ENCODE data around the gene MORC1.

The MORC1 gene

DNA sequence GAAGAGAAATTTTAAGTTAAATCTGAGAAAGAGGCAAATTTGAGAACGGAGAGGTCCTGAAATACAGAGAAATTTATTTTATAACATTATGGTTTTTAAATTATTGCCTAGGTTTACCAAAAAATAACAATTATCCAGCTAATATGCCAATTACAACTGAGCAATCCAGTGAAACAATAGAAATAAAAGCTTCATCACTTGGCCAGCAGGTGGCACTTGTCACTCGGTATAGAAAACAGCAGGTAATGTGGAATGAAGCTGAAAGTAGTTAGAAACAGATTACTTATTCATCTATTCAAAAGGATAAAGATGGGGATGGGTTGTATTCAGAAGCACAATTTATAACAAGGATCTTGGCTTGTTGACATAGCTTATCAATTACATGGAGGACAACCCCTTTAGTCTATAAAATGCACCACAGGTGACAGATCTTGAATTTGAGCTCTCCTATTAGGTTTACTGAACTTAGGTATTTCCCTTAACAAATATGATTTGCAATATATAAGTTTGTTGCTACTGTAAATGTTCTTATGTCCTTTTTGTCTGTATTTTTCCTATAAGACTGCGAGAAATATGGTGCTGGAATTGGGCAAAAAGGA lies 94.2 kb downstream of the MORC1 start:
- no peak for DNase-seq

DNA sequence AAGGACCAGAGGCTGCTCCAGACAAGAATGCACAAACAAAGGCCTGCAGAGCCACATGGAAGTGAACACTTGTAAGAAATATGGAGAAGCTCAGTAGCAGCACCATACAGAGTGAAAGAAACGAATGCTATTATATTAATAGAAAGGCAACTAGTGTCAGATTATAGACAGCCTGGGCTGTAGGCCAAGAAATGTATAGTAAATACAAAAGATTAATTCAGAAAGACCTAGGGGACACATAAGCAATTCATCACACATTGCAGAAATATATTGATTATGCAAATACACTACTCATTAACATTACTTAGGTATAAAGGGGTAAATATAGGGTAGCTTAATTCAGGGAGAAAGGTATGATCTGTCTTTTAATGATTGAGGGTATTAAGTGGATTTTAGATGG lies 94.8 kb downstream of the MORC1 start:
- DNase-seq = no peak

DNA sequence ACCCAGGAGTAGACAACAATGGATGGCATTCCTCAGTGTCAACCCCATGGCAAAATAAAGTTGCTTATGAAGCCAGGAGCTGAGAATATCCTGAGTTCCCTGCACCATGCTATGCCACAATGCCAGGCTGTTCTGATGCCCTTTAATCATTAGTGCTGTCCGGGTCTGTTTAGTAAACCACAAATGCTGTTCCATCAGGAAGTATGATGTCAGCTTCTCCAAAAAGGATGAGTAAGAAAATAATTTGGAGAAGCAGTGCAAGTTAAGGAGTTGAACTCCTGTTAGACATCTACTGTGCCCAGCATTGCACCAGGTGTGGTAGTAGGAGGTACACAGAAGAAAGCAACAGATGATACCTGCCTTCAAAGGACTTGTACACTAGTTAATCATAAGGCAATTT lies 96.4 kb downstream of the MORC1 start:
- DNase-seq = no peak

DNA sequence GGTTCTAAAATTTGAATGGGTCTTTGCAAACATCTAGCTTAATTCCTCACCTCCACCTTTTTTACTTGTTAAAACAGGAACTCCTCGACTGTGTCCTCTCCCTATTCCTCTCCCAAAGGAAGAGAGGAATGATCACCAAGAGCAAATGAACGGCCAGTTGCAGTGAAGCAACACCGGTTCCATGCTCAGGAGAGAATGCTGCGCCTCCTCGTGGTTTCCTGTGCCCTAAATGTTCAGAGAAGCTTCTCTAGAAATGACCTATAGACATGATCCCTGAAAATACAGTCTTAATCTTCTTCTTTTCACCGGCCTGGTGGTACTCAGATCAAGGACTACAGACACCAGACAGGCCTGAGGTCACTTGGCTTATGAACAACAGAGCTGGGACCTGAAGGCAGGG lies 99.1 kb downstream of the MORC1 start:
- no peak for DNase-seq

DNA sequence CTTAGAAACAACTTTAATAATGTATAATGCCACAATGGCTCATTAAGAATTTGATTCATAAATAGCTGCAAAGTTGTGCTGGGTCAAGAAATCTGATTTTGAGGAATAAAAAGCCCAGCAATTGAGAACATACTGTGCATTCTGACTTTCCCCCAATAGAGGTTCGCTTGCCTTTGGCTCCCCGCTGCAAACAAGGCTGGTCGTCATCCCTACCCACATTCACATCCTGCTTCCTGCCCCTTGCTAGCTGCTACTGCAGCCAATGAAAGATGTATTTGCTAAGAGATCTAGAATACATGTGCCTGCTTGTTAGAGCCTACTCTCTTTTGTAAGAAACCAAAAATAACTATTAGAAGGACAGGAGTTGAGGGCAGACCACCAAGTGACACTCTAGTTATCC lies 112.5 kb downstream of the MORC1 start:
- no peak for DNase-seq

DNA sequence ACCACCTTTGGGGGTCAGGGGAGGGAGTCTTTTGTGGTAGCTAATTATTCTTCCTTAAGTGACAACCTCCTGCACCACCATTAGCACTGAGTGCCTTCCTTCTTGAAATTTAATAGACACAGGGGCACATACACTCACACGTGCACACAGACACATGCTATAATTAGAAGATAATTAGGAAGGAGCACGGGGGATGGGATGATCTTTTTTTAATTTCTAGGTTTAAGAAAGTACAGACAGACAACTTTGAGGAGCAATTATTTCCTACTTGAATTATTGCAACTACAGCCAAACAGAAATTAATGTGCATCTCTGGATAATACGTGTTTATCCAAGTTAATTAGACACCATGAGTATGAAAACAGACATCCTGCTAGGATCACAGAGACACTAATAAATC lies 119.5 kb downstream of the MORC1 start:
- DNase-seq = no peak

DNA sequence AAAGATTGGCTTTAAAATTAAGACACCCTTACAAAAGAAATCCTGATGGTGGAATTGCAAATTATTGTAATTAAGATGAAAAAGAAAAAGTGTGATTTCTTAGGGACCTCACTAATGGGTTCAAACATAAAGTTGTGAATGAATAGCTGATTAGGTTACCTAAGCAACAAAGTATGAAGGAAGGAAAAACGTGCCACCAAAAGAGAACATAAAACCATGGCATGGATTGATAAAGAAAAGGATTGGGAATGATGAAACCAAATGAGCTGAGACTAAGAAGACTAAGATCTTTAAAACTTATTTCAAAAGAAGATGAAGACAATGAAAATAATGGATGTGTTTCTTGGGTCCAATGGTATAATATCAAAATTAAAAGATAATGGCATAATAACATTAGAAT lies 132.1 kb downstream of the MORC1 start:
- DNase-seq = no peak

DNA sequence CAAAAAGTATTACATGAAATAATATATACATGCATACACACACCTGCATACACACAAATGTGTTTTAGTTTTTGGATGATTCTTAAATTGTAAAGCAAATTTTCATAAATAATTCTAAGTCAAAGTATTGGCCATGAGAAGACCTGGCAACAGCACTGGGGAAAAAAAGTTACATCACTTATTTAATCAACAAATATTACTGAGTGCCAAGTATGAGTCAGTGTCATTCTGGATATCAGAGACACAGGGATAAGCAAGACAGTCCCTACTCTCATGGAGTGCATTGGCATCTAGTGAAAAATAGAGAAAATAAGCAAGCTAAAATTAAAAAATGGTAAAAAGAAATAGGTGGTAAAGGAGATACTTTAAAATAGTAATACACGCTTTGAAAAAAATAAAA lies 134.9 kb downstream of the MORC1 start:
- no peak for DNase-seq

DNA sequence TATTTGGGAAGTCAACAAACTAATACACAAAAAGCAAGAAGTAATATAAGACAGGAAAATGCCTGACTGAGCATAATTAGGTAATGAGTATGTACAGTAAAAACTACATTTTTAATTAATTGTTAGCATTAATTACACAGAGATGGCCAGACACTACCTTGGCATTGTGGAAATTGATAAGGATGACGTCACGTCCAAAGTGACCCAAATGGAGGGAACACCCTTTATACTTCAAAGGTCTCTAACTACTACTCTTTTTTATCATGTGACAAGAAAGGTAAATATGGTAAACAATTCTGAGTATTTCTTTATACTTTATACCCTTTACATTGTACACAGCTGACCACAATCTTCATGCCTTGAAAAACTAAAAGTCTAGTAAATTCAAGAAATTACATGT lies 141.9 kb downstream of the MORC1 start:
- no peak for DNase-seq

DNA sequence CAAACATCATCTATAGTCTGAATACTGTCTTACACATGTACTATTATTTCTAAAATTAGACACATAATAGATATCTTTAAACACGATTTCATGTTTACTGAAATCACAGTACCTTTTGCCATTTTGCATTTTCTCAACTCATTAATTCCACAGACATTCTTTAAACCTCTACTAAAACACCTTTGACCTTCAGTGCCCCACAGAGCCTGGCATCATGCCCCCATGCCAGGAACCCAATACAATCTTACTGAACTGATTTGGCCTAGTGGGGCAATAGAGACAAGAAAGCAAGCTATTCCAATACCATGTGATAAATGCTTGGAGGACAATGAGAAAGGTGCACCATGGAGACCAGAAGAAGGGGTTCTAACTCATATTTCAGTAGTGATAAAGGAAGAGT lies 144.9 kb downstream of the MORC1 start:
- DNase-seq = no peak

DNA sequence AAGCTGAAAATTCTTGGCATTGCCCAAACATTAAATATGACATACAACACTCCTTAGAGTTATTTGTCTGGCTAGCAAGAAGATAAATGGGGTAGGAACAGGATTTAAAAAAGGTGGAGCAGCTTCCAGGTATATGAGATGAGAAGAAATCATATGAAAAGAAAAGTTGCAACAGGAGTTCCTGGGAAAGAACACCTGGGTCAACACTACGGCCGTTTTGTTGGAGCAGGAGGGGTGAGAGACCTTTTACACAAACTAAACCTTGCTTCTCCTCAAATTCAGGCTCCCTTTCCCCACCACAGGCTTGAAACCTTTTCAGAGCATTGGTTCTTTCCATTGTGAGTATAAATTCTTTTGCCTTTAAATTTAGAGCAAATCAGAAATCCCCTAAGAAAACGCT lies 145.5 kb downstream of the MORC1 start:
- DNase-seq = no peak

DNA sequence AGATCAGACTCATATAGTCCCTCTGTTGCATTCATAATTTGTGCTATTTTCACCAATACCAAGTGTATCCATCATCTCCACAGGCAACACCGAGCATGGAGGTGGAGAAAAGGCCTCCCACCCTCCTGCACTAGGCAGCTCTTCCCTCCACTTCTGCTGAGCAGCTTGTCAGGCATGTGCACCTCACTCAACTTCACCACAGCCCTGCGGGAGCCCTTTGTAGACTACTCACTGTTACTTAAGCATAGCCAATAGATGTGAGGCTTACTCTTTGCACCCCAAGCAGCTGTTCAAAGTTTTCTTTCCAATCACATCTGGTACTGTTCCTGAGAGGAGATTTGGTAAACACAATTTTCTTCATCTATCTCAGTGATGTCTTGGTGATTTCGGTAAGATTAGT lies 147.4 kb downstream of the MORC1 start:
- DNase-seq = no peak

DNA sequence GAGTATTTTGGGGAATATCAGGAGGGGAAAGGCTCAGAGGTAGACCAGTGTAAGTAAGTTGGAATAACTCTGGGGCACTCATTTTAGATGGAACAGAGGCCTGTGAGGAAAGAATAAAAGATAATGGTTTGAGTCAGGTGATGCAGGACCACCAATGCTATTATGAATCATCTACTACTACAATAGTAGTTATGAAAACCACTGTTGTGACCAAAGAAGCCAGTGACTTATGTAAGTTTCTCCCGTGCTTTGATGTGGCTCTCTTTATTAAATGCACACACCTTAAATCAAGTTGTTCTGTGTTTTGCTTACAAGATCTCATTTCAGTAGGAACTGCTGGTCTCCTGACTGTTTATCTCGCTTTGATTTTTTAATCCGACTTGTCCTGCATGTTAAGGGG lies 151.2 kb downstream of the MORC1 start:
- no peak for DNase-seq

DNA sequence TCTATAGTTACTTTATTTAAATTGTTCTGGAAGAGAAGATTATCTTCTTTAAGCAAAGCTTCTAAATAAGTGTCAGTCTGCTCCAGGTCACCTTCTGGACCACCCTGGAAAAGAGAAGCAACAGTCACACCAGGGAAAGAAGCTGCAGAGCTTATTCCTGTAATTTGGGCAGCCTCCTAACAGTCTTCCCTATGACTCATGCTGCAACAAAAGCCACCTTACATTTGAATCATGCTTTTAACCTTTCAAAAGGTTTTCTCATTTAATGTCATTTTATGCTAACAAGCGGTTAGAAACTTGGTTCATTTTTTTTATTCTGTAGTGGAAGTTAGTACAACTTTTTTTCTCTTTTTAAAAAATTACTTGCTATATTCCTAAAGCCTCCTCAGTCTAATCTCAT lies 158.9 kb downstream of the MORC1 start:
- no peak for DNase-seq

DNA sequence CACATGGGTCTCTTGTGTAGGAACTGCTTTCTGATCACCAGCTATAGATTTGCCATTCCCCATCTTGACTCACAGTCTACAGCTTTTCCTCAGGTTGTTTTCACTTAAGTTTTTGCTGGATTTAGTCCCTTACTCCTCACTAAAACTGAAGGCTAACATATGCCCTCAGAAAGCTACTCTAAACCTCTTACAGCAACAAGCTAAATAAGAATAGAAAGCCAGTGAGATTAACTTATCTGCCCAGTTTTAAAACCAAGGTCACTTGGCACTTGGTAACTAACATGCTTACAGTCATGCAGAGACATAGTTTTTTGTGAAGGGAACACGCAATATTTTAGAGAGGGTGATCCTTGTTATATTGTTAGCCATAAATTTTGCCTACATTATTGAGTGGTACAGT lies 164.2 kb downstream of the MORC1 start, which contains the start of gene GUCA1C:
Gene GUCA1C (minus strand): TSS at position 180 of the 400 bp plus-strand sequence. CDS start 117 bp downstream, at position 63.
- no peak for DNase-seq

DNA sequence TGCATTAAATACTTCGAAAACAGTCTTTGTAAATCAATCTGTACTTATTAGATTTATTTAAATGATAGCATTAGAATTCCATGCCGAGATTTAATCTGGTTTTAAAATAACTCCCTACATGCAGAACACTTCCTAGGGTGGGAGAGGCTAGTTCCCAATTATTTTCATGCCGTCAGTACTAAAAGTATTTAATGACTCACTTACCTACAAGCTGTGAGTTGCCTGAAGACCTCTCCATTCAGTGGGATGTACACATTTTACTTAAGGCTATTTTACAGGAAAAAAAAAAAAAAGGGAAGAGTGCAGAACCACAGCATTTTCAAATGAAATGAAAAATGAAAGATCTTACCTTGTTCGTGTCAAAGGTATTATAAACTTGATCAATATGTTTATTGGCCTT lies 164.7 kb downstream of the MORC1 start:
- no peak for DNase-seq

DNA sequence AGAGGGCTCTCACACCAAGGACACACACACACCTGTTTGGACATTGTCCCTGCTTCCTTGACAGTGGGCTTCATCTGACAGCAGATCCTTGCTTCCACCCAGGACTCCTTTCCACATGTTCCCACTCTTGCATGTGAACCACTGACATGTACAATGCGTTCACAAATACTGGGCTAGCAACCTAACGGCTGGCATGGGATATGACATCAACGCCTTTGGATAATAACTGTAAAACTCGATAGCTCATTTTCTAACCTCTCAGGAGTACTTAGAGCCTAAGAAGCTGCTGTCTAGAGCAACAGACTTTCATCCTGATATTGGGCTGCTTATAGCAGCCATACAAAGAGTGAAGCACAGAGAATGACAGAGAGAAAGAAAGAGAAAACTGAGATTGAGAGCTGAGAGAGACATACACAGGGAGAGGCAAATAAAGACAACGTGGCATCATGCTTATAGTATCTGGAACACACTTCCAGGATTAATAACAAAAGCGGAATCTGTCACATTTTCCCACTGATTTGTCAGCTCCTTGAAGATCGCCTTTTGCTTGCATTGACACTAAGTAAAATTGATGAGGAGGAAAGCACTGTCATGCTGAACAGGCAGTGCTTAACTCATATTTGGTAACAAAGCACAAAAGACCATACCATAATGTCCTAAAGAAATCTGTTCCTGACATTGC lies 166.0 kb downstream of the MORC1 start:
- no peak for DNase-seq

DNA sequence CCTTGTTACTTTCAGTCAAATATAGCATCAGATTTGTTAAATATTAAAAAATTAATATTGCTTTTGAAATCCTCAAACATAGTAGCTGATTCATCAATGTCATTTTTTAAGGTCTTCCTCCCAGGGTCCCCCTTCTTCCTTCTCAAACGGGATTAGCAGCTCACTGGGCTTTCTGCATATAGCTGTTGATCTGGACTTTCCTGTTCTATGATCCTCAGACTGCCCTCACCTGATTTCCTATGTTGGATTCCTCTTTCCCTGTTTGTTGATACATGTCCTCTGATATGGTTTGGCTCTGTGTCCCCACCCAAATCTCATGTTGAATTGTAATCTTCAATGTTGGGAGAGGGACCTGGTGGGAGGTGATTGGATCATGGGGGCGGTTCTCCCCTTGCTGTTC lies 170.1 kb downstream of the MORC1 start:
- no peak for DNase-seq

DNA sequence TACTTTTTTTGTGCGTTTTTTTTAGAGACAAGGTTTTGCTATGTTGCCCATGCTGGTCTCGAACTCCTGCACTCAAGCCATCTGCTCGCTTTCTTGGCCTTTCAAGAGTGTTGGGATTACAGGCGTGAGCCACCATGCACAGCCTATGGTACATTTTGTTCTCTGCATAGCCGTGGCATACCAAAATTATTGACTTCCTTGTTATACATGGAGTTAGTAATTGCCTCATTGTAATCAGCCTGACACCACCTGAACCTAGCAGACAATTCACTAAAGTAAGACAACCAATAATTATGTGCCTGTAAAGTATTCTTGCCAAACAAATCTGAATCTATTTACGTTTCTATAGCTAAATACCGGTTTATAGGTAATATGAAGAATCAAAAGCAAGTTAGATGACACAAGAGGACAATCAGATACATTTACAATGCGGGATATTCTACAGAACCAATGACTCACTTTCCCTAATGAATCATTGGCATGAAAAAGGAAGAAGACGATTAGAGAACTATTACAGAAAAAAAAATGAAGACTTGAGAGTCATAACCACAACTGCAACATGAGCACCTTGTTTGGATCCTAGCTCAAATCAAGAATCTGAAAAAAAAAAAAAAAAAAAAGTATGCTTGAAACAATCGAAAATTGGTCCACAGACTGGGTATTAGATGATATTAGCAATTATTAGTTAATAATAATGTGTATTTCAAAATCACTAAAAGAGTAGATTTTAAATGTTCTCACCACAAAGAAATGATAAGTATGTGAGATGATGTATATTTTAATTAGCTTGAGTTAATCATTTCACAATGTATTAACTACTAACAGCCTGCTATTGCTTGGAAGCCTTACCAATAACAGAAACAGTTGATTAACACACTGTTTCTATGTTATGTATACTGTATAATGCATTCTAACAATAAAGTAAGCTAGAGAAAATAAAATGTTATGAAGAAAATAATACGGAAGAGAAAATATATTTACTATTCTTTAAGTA lies 171.3 kb downstream of the MORC1 start:
- DNase-seq = no peak

DNA sequence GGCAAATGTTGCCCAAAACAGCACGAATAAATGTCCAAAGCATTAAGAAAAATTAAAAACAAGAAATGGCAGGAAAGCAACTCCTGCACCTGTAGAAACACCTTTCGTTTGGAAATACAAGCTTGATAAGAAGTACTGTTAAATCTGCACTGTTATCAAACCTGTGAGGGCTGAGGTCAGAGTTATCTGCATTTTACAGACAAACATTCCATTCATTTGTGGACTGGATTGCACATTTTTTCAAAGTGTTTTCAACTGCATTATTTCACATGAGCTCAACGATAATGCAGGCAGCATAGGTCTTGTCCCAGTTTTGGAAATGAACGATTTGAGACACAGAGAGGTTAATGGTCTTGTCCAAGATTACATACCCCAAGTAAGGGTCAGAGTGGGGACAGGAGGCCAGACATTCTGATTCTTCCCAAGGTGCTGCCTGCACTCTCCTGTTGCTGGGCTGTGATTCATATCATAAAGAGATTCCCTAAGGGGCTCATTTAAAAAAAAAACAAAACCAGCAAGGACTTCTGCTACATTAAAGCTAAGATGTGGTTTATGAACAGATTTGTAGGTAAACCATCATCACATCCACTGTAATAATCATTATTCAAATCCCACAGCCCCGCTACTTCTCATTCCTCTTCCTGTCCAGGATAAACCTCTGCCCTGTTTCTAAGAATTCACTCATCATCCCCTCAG lies 177.2 kb downstream of the MORC1 start:
- no peak for DNase-seq

DNA sequence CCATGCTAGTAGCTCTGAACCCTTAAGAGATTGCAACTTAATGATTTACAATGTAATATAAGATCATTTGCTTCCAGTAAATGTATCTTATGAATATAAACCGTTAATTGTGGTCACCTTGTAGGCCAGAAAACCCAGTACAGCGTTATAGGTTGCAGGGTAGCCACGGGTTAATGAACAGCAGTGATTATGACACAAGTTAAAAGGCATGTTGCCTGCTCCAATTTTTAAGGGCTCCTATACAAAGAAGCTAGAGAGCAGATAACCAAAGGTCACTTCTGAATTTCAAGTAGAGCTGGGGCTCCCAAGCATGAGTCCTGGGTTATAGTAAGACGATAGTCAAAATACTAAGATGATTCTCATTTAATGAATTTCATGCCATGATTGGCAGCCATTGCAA lies 177.8 kb downstream of the MORC1 start:
- DNase-seq = no peak

DNA sequence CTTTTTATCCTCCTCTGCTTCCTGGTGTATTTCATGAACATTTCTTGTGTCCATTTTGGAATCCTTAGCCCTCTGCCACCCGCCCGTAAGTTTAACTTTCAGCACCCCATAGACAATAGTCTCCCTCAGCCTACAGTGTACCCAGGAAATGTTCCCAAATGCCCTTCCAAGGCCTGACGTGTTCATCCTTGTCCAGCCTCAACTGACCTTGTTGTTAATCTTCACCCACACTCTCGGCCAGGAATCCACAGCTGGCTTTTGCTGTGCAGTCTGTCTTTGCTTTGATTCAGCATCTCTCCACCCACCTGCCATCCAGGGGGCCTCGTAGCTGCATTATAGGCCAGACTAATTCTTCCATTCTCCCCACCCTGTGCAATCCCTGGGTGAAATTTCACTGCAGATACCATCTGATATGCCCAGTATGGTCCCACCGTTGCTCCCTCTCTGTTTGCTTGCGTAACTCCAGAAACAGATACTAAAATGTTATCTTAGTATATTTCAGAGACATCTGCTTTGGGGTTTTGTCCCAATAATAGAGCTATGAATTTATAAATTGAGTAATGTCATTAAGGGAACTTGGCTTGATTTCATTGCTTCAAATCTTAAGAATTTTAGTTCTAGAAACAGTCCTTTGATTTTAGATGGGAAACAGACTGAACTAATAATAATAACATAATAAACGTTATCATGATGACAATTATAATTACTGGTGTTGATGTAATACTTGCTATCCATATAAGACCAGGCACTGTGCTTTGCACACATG lies 180.8 kb downstream of the MORC1 start:
- DNase-seq = no peak

Data from NCI-H1436 treated with DMSO at 0.1 percent for 48 hours (cell line).